Psoas muscle (tissue), 8 donors: ENCODE measurements around the gene MET. TPM values are rescaled to one million over a fixed set of nuclear protein-coding genes. Genes with fewer than 3 reads are reported as not detected.
A peak's percentile ranks its signal among the peaks of the same experiment; 100 is the strongest.

Experiments
- ATAC-seq, 4 donors: fragments of 200-7000 bp; cut with Tn5 transposase; one replicate each; pipeline ENCODE4 v1.9.1; 2020; ENCODE audit warnings: moderate library complexity in 3 of 4, mild to moderate bottlenecking in 2 of 4
- DNase-seq, 2 donors: peaks; one replicate each; pipeline ENCODE4 v3.0.0-alpha.2; 2020
- H3K27ac ChIP-seq: fragments of 200-600 bp; one replicate; pipeline ENCODE4 v1.8.0; 2022
- H3K27me3 ChIP-seq, 3 donors: fragments of 200-600 bp in 1 of 3; one replicate each; pipeline versions ENCODE4 v1.6.1 to v1.8.0; 2013 to 2022; ENCODE audit warnings: low read length in 2 of 3, mild to moderate bottlenecking in 2 of 3, moderate library complexity in 1 of 3; ENCODE audit not compliant: insufficient read depth in 3 of 3
- H3K36me3 ChIP-seq, 2 donors: fragments of 200-600 bp in 1 of 2; one replicate each; pipeline versions ENCODE4 v1.6.1 to v1.8.0; 2013 to 2022; ENCODE audit warnings: low read depth in 1 of 2, mild to moderate bottlenecking in 1 of 2, moderate library complexity in 1 of 2; ENCODE audit not compliant: insufficient read depth in 1 of 2
- H3K4me1 ChIP-seq: fragments of 200-600 bp; one replicate; pipeline ENCODE4 v1.8.0; 2022
- H3K4me3 ChIP-seq: fragments of 200-600 bp; one replicate; pipeline ENCODE4 v1.8.0; 2022; ENCODE audit warnings: mild to moderate bottlenecking
- H3K9me3 ChIP-seq: fragments of 200-600 bp; one replicate; pipeline ENCODE4 v1.8.0; 2022
- CTCF ChIP-seq: fragments of 200-600 bp; IDR thresholded peaks from one replicate; pipeline ENCODE4 v1.8.0; 2022; ENCODE audit warnings: antibody characterized with exemption
- WGBS, 3 donors: extraction: QIAGEN DNeasy Blood & Tissue Kit; methylation state at CpG; one replicate each; pipeline versions ENCODE4 v1.1.6 to v1.1.7; 2013; 5-methylcytosine and 5-hydroxymethylcytosine counted together
- intact Hi-C, 2 donors: fragments of 100-400 bp; cut with DNase I; formaldehyde crosslinking; loops; one replicate each; pipeline versions ENCODE4 v1.11.0 to v1.14.2; 2022
- polyA plus RNA-seq, 3 donors: library from polyadenylated mRNA; stranded (reverse); fragments of 200-250 nt; gene quantifications; one replicate each; pipeline ENCODE4 v1.2.3, GENCODE V29; 2013
- total RNA-seq, 4 donors: library from RNA; stranded (reverse); fragmentation: NEBNext Ultra II Directional in 2 of 4; extraction: Animal tissue kit (Norgen Biotek cat#: 25700) in 2 of 4; gene quantifications; one replicate each; pipeline versions ENCODE4 v1.2.1 to v1.2.4, GENCODE V29; 2021 to 2023
- donor health status: healthy with polysubstance abuse.
- donor health status: DM: no; HTN: no; CAD: no; lungs with moderate emphysema.
- donor health status: Bipolar disorder and iron deficiency.
- donor health status: healthy.
- donor health status: DM: yes; HTN: yes; CAD: no.
- donor health status: DM: no; HTN: no; CAD: no.
- donor health status: DM: no; HTN: no; CAD: no.
- donor health status: DM: yes; HTN: yes; CAD: no.

Gene MET
- total and polyA plus RNA-seq, 7 donors: 5.9 to 84.1 (median 23.2) TPM

- intact Hi-C loops: no loop called here
- no peak overlapping the region for H3K27ac ChIP-seq
- TF ChIP-seq CTCF: no peak
- H3K9me3 ChIP-seq: no peaks in the 10 kb centered on the region
- peaks cover 10% of the 10 kb centered on the region for H3K4me1 ChIP-seq
- H3K27me3 ChIP-seq: no peaks in the 10 kb centered on the region
- peaks cover 11 to 77% of the 10 kb centered on the region in 2 donors for H3K36me3 ChIP-seq
- no peak for DNase-seq
- WGBS, 3 donors: 90 to 93% (median 93%) methylated on average over 7 of the region's 7 CpGs
- no peak for ATAC-seq
- H3K4me3 ChIP-seq: no peak overlapping the region
These were observed 99.6 kb downstream of the MET start for GRCh38 chr7:116771640-116772039.

- H3K36me3 ChIP-seq: peaks cover 8 to 74% of the 10 kb centered on the region in 2 donors
- H3K9me3 ChIP-seq: no peaks in the 10 kb centered on the region
- H3K4me3 ChIP-seq: no peak overlapping the region
- no peaks in the 10 kb centered on the region for H3K27me3 ChIP-seq
- DNase-seq (no peak), ATAC-seq (no peak)
- no peak overlapping the region for H3K27ac ChIP-seq
- intact Hi-C loops: no loop called here
- peaks cover 14% of the 10 kb centered on the region for H3K4me1 ChIP-seq
- no peak for TF ChIP-seq CTCF
These were observed 100.4 kb downstream of the MET start for GRCh38 chr7:116772423-116772863.

GRCh38 chr7:116772926-116773749 is 101.1 kb downstream of the MET start:
- intact Hi-C loops: no loop called here
- H3K4me3 ChIP-seq: no peak overlapping the region
- peaks cover 21% of the 10 kb centered on the region for H3K4me1 ChIP-seq
- H3K9me3 ChIP-seq: no peaks in the 10 kb centered on the region
- DNase-seq: no peak
- no peak for ATAC-seq
- peaks cover 6 to 80% of the 10 kb centered on the region in 2 donors for H3K36me3 ChIP-seq
- no peaks in the 10 kb centered on the region for H3K27me3 ChIP-seq
- 52 to 78% (median 63%) methylated on average over 2 of the region's 2 CpGs for WGBS, 3 donors
- no peak for TF ChIP-seq CTCF
- no peak overlapping the region for H3K27ac ChIP-seq

GRCh38 chr7:116776046-116776445 is 104.0 kb downstream of the MET start:
- ATAC-seq (no peak), DNase-seq (no peak)
- 52 to 98% (median 81%) methylated on average over 2 of the region's 2 CpGs for WGBS, 3 donors
- intact Hi-C loops: loop anchor here in 1 of 2 donors (5.0 kb wide), 2 partner anchors 44 to 104 kb away; partner anchors contain the start of gene MET
- H3K9me3 ChIP-seq: no peaks in the 10 kb centered on the region
- no peak for TF ChIP-seq CTCF
- peaks cover 7 to 70% of the 10 kb centered on the region in 2 donors for H3K36me3 ChIP-seq
- no peaks in the 10 kb centered on the region for H3K27me3 ChIP-seq
- H3K27ac ChIP-seq: peak overlapping the region; percentile 66
- no peak overlapping the region for H3K4me3 ChIP-seq
- peaks cover 44% of the 10 kb centered on the region for H3K4me1 ChIP-seq
